ENCODE measurements around the gene GRK1. TPM values are rescaled to one million over a fixed set of nuclear protein-coding genes. Genes with fewer than 3 reads are reported as not detected.

Gene GRK1
- total RNA-seq, 1 donor from 2014 or later, result not detected

DNA sequence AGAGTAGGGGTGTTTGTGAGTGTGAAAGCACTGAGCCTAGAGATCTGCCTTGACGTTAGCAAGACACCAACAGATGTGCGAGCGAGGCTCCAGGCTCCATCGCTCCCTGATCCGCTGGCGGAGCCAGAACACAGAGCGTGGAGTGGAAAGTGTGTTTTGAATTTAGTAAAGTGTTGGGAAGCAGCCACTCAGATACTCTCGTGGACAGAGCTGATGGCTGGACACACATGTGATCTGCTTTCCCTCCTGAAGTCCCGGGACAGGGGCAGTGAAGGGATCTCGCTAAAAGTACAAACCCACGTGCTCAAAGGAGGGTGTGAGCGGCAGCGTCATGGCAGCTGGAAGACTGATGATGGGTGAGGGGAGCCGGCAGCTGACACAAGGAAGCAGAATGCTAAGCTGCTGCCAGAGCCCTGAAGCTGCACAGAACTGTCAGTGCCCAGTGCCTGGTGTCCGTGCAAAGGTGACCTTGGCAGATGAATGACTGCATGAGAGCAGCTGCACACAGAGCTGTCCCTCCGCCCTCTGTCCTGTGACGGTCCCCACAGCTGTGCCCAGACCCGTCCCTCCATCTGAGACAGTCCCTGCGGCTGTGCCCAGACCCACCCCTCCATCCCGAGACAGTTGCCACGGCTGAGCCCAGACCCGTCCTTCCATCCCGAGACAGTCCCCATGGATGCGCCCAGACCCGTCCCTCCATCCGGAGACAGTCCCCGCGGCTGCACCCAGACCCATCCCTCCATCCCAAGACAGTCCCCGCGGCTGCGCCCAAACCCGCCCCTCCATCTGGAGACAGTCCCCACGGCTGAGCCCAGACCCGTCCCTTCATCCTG, 62.4 kb downstream of the GRK1 start:
- no peak for DNase-seq (ENCODE audit: low read depth in 2 of 2)

DNA sequence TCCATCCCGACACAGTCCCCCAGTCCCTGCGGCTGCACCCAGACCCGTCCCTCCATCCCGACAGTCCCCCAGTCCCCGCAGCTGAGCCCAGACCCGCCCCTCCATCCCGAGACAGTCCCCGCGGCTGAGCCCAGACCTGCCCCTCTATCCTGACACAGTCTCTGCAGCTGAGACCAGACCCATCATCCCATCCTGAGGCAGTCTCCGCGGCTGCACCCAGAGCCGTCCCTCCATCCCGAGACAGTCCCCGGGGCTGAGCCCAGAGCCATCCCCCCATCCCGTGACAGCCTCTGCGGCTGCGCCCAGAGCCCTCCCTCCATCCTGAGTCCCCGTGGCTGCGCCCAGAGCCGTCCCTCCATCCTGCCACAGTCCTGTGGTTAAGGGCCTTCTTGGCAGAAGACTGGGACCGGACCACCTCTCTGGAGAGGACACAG, 63.3 kb downstream of the GRK1 start:
- no peak for DNase-seq (ENCODE audit: low read depth in 2 of 2)

DNA sequence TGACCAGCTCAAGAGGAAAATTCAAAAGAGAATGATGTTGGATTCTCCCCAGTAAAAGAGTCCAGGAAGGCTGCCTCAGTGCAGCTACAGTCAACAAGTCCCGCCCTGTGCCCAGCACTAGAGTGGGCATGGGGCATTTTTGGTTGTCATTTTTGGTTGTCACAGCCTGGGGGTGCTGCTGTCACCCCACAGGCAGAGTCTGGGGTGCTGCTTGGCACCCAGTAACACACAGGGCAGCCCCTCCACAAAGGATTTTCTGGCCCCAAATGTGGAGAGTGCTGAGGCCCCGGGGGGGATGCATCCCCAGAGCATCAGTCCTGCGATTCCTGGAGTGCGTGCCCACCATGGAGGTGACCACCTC, 63.8 kb downstream of the GRK1 start:
- DNase-seq (ENCODE audit: low read depth in 2 of 2), result no peak

DNA sequence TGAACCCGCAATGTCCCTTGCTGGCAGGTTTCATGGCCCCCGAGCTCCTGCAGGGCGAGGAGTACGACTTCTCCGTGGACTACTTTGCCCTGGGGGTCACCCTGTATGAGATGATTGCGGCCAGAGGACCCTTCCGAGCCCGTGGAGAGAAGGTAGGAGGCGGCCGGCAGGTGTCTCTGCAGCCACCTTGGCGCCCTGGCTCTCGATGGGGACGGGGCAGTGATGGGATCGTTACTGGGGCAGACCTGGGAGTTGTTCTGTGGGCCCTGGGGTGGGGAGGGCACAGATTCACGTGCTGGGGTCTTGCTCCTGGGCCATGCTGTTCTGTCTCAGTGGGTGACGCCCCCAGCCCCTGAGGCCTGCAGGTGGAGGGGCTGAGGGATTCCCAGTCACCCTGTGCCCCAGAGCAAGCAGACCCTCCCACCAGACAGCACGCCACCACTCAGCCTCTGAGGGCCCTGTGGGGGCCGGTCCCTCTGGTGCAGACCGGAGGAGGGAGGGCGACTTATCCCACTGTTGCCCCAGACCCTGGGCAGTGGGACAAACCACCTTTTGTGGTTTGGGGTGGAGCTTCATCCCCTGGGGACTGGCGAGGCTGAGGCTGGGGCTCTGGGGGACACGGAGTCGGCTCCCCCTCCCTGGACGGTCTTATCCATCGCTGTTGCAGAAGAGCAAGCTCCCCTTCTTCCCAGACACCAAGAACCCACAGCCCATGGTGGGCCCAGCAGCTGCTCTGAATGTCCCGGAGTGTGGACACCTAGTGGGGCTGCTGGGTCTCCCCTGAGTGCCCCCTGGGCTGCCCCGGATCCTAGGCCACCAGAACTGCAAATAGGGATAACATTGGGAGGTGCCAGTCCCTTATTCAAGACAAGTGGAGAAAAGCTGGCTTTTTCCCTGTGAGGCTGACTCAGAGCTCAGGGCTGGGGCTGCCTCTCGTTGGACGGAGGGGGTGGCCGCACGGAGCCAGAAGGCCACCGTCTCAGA, 64.5 kb downstream of the GRK1 start:
- DNase-seq (ENCODE audit: low read depth in 2 of 2), result no peak

DNA sequence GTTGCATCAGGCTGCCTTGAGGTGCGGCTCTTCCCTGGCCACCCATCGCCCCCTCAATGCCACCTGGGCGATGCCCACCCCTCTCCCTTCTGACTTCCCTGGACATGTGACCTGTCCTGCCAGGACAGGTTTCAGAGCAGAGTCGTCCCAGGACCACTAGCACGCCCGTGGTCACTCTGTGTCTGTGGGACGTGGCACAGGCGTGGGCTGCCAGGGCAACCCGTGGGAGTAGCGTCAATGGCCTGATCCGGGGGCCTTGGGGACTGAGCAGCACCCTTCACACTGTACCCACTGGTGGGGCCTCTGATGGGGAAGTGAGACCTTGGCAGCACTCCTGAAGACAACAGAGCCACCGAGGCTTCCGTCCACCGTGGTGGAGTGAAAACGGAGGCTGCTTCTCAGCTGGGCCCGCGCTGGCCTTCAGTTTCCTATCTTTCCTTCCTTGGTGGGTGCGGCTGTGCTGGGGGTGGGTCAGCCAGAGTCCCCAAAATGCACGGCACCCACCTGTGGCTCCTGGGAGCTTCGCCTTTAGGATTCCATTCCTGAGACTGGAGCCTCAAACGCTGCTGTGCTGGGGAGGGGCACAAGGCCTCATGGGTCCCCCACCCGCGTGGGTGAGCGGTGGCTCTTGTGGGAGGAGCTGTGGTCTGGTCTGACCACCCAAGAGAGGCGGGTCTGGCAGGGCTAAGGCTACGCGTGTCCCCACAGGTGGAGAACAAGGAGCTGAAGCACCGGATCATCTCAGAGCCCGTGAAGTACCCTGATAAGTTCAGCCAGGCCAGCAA, 65.3 kb downstream of the GRK1 start:
- DNase-seq (ENCODE audit: low read depth in 2 of 2), result no peak

DNA sequence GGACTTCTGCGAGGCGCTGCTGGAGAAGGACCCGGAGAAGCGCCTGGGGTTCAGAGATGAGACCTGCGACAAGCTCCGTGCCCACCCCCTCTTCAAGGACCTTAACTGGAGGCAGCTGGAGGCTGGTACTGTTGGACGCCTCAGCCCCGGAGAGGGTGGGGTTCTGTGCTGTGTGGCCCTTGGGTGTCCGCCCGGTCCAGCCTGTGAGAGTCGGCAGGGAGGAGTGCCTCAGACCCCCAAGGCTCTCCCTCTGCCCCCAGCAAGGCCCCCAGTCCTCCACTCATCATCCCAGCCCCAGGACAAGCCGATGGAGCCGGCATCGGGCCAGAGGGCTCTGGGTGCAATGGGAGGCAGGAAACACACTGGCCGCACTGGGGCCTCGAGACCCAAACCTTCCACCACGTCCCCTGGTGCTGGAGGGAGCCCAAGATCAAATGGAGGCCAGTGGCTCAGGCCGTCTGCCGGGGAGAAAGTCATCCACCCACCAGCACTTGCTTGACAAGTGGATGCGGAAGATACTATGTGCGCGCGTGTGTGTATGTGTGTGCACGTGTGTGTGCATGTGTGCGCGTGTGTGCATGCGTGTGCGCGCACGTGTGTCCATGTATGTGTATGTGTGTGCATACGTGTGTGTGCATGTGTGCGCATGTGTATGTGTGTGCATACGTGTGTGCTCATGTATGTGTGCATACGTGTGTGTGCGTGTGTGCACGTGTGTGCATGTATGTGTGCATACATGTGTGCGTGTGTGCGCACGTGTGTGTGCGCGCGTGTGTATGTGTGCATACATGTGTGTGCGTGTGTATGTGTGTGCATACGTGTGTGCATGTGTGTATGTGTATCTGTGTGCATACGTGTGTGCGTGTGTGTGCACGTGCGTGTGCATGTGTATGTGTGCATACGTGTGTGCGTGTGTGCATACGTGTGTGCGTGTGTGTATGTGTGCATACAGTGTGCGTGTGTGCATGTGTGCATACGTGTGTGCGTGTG, 66.2 kb downstream of the GRK1 start:
- DNase-seq (ENCODE audit: low read depth in 2 of 2), result no peak

DNA sequence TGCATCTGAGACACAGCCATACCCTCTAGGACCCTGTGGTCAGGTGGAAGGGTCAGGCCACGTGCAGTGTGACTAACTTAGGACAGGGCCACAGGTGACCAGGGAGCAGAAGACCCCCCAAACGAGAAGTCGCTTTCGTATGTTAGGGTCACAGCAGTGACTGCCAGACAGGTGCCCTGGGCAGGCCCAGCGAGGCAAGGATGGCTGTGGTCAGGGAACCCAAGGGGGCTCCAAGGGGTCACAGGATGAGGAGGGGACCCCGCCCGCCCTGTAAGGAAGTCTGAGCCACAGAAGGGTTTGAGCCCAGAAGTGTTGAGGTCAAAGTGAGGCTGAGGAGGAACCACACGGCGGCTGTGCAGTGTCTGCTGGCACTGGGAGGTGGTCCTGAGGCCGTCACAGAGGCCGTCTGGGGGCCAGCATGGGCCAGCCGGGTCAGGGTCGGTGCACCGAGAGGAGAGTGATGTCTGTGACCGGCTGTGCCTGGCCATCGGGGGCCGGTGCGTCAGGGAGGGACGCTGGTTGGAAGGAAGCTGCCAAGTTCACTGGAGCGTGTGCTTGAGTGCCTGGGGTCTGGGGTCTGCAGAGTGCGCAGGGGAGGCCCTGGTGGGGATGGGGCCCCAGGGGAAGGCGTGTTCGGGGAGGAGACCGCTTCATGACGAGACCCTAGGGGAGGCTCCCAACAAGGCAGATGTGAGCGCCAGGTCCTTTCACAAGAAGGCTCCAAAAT, 67.2 kb downstream of the GRK1 start:
- DNase-seq (ENCODE audit: low read depth in 2 of 2), result no peak

- DNase-seq (ENCODE audit: low read depth in 2 of 2), result no peak
Observed at GRCh38 chr13:113734826-113735125, 67.8 kb downstream of the GRK1 start.

DNA sequence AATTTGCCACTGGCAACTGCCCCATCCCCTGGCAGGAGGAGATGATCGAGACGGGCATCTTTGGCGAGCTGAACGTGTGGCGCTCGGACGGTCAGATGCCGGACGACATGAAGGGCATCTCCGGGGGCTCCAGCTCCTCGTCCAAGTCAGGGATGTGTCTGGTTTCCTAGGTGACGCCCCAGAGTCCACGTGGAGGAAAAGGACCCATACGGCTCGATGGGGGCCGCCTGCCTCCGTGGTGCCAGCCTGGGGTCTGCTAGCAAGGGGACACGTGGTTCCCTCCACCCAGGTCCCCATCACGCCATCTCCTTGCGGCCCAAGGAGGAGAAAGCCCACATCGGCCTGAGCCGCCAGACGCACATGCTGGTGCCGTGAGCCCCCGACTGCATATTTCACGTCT, 68.2 kb downstream of the GRK1 start:
- no peak for DNase-seq (ENCODE audit: low read depth in 2 of 2)

DNA sequence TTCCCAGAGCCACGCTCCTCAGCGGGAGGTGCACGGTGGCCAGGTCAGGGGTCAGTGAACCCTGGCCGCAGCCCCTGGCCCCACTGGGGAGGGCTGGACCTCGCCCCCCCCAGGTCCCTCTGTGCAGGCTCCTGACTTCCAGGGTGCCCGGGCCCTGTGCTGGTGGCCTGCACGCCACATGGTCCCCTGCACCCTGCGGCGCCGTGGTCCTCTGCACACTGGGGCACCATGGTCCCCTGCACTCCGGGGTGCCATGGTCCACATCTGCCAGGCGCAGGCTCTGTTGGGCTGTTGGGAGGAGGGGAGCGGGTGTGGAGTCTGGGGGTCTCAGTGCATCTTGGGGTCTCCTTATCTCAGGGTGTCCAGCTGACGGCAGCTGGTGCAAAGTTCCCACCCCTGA, 68.7 kb downstream of the GRK1 start:
- no peak for DNase-seq (ENCODE audit: low read depth in 2 of 2)

DNA sequence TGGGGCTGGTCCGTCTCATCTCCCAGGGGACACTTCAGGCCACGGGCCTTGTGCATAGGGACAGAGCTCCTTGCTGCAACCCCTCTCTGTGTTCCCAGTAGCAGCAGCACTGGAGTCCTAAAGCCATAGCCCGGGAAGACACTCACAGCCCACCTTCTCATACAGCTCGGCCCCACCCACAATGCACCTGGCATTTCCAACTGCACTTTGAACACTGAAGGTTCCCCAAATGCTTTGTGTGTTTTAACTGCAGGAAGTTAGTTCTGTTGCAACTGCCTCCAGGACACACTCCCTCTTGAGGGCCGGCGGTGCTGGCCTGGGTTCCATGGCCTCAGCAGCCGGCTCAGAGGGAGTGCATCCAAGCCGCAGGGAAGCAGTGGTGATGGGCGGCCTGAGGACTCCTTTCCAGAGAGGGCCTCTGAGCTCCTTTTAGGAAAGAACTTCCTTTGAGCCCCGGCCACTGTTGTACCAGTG, 69.3 kb downstream of the GRK1 start:
- DNase-seq (ENCODE audit: low read depth in 2 of 2), result no peak

DNA sequence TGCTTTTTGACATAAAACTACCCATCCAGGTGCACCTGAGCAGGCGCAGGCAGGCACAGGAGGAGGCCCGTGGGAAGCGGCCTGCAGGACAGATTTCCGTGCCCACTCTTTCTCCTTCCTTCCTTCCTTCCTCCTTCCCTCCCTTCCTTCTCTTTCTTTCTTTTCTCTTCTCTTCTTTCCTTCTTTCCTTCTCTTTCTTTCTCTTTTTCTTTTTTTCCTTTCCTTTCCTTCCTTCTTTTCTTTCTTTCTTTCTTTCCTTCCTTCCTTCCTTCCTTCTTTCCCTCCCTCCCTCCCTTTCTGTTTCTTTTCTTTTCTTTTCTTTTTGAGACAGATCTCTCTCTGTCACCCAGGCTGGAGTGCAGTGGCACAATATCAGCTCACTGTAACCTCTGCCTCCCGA, 70.8 kb downstream of the GRK1 start:
- DNase-seq (ENCODE audit: low read depth in 2 of 2), result no peak

DNA sequence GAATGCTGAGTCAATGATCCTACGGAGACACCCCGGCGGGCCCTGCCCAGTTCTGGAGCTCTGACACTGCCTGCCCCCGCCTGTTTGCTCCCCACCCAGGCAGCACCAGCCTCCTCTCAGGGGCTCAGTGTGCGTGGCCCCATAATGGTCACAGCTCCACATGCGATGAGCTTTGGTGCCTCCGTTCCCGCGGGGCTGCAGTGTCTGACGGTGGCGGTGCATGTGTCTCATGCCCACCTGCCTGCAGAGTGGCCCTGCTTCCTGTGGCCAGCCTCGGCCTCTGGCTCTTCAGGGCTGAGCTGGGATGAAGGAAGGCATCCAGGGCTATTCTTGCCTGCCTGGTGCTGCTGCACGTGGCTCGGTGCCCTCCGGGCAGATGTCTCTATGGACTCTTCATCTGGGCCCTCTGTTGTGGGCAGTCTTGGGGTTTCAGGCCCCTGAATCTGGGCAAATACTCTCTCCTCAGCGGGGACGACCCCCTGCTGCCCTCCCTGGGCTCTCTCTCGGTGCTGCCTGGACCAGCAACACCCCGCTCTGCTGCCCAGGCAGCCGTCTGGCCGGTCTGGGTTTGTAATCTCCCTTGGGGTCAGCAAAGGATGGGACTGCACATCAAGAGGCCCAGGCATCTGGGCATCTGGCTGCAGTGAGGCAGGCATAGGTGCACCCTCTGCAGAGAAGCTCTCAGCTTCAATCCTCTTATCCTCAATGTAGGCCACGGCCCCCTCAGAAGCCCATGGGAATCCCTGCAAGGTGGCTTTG, 72.7 kb downstream of the GRK1 start:
- DNase-seq (ENCODE audit: low read depth in 2 of 2), result no peak

DNA sequence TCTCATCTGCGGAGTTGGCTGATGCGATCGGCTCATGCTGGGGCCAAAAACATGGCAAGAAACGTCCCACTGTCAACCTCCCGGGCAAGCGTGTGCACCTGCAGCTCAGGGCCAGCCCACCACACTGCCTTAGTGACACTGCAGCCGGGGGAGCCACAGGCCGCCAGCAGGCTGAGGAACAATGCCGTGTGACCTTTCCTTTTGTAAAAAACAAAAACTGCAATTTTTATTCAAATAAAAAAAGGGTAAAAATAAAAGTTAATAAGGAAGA, 73.2 kb downstream of the GRK1 start:
- DNase-seq (ENCODE audit: low read depth in 2 of 2), result no peak

DNA sequence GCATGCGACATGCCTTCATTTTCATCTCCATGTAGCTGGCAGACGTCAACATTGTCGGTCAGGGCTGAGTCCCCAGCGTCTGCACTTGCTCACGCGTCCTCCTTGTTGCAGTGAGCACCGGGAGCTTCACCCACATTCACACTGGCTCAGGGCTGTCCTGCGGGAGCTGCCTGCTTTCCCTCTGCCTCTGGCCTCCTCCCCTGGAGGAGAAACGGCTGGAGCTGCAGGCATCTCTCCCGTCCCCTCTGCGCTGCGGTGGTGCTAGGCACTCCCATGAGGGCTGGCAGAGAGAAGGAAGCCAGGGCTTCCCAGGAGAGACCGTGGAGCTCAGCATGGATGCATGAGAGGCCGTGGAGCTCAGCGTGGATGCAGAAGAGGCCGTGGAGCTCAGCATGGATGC, 73.6 kb downstream of the GRK1 start:
- no peak for DNase-seq (ENCODE audit: low read depth in 2 of 2)

GRCh38 chr13:113741191-113741668, 74.2 kb downstream of the GRK1 start:
- no peak for DNase-seq (ENCODE audit: low read depth in 2 of 2)

- DNase-seq (ENCODE audit: low read depth in 2 of 2), result peak; percentile 16 to 53
Observed at GRCh38 chr13:113742000-113742441, 75.0 kb downstream of the GRK1 start.

DNA sequence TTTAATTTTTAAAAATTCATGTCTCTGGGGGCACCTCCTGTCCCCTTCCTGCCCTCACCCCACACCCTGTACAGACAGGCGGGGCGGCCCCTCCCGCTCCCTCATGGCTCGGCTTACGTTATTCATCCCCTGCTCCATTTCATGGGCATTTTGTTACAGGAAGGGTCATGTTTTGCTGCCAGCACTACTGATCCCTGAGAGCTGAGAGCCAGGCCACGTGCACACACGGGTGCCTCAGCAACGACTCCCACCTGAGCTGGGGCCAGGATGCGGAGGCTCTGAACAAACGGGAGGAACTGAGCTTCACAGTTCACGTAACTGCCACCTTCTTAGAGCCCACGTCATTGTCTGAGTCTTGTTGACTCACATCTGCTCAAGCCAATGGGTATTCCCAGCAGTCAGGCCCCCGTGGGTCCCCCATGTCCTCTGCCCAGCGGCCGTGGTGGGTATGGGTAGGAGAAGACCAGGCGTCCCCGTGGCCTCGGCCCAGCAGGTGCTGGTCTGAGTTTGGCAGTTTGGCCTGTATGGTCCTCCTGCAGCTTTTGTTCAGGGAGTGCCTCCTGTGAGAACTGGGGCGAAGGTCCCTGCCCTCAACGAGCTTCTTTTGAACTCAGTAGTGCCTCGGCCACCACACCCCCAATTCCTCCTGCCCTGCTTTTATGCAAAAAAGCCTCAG, 75.6 kb downstream of the GRK1 start:
- DNase-seq (ENCODE audit: low read depth in 2 of 2), result no peak

All from lung microvascular endothelial cell (primary cell).